Amniotic stem cell (primary cell): ENCODE measurements around the gene CBX4.

Experiments used
- DNase-seq: peaks from one replicate; lab custom pipeline; 2025; lab: John Stamatoyannopoulos, UW

CBX4 gene

DNA sequence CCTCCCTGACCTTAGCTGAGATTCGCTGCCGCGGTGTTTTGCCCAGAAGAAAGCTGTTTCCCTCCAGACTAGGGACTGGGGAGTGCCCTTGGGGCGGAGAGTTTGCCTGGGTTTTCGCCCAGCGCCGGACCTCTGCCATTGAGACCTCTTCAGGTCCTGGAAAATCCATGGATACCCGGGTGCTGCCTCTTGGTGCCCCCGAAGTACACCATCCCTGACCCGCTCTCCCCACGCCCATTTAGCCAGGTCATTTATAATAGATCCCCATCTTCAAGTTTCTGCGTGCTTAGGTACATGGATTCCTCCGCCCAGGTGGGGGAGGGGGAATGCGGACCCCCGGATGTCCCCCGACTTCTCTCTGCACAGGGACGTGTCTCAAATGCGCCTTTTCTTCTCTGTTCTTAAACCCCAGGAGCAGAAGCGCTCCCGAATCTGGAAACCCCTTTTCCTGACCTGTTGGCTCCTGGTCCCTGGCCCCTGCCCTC lies 27.3 kb downstream of the CBX4 start:
- DNase-seq, result no peak

DNA sequence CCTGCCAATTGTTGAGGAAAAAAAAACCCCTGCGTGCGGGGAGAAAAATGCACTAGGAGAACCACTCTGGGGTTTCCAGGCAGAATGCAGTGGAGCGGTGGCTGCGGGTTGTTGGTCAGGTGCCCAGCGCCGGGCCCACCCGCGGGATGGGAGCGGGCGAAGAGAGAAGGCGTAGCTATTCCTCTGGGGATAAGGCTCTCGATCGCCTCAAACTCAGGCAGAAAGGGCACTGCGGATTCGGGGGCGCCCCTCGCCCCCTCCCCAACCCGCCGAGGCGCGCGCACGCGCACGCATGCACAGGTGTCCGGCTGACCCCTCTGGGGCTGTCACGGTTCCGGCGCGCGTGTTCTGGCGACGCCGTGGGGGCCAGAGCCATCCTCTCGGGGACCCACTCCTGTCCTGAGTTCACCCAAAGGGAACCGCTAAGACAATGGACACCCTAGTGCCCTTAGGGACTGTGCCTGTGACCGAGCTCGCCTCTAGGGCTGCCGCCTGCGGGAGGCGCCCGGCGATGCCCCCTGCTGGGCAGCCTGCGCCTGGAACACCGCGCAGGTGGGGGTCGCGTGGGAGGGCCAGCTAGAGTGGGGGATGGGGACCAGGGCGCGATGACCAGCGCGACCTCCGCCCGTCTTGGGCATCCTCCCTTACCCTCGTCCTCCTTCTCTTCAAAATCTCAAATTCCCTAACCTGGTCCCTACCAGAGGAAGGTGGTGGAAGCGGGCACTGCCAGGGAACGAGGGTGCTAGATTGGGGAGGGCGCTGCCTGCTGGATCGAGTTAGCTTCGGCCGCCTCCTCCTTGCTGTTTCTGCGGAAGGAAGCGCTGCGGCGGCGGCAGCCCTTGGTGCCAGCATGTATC lies 28.0 kb downstream of the CBX4 start:
- DNase-seq, result no peak

DNA sequence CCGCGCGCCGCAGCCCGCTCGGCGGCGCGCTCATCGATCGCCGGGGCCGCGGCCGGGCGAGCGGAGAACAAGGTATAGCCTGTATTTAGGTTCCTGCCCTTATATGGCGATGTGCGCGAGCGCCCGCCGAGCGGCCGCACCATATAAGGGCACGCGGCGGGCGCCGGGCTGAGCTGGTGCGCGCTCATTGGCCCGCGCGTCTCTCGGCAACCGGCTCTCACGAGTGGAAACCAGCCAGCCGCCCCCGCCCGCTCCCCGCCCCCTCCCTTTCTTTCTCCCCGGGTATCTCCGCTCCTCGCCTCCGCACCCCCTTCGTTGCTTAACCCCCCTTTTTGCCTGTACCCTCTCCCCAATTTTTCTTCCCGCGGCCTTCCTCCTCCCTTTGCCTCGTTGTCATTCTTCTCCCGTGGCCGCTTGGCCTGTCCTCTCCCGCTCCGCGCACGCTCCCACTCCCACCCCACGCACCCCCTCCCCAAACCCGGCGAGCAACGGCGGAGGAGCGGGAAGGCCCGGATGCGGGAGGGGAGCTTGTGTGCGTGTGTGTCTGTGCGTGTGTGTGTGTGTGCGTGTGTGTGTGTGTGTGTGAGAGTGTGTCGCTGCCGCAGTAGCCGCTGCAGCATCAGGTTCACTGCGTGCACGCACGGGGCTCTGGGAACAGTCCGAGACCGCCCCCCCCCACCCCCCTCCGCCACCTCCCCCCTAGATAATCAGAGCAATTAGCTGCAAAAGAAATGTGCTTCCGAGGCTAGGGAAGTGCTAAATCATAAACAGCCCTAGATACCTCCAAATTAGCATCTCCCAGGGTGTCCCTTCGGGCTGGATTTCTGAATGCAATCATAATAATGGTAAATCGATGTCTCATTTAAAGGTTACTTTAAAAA lies 28.9 kb downstream of the CBX4 start:
- peak; percentile 20 for DNase-seq

DNA sequence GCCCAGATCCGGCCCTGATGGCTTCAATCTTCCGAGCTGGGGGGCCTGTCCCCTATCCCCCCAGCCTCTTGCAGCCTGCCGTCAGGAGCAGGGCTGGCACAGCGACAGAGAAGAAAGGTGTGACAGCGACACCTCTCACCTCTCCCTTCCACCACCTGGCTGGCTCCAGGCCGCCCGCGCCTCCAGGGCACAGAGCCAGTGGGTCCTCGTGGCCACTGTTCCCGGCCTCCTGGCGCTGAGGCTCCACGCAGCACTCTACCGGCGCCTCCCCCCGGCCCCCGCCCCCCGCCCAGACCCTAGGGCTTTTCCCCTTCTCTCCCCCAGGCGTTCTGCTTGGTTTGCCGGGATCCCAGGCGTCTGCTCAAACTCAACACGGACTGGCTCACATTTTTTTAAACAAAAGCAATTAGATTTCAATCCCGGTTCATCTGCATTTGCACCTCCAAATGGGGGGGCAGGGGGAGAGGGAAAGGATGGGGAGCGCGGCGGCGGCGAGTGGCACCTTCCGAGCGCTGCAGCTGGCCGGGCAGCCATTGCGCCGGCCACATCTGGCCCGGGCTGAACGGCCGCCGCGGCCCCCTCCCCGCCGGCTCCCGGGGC lies 29.6 kb downstream of the CBX4 start:
- no peak for DNase-seq

DNA sequence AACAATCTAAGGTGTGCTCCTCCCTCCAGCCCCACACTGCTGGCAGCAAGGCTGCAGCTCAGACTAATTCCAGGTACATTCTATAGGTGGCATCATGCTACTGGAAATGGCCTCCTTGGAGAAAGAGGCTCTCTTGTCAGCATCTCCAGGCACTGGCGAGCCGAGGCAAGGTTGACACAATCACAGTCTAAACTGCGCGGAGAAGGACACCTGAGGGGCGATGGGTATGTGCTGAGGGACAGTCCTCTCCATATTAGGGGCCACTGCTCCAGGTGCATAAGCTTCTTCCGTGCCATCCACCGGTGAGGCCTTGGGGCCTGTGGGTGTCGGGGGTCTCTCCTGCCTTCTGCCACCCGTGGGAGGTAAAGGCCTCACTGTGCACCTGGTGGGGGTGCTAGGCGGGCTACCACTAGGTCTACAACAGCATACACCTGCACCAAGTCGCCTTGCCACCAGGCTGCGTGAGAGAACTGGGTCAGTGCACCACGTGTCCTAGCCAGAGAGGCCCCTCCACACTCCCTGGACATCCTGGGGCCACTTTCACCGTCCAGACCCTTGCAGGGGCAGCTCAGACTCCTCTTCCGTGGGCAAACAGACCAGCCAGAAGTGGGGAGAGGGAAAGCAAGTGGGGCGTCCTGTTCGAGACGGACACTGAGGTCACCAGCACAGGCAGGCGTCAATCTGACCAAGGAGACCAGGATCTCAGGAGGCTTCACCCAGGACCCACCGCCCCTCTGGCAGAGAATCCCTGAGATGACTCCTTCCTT lies 30.3 kb downstream of the CBX4 start:
- DNase-seq, result no peak

DNA sequence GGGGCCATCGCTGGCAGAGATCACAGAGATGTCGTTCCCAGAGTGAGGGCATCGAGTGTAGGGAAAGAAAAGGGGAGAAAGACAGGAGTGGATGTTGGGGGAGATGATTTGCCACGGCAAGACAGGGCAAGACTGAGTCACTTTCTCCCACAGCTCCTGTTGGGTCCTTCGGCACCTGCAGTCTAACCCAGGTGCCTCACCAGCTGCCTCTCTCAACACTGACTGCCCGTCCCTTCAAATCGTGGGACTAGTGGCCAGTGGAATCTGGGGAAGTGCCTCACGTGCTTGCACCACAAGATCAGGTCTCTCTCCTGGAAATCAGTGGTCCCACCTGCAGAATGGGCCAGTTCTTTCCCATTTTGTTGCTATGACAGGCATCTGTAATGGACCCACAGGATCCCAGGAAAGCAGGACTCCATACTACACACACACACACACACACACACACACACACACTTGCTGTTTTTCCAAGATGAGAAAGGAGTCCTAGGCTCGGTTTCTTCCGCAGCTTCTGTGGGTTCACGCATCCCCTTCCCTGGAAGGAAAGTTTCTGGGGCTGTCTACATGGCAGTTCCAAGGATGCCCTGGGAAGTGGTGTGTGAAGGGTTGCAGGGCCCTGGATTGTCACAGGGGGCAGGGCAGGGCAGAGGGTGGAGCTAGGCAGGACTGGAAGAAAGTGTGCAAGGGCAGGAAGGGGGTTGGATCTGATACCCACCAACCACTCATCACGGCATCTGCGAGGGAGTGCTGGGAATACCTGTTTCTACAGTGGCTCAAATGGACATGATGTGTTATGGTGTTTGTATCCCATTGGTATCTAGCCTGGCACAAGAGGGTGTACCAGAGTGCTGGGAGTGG lies 32.1 kb downstream of the CBX4 start:
- no peak for DNase-seq

DNA sequence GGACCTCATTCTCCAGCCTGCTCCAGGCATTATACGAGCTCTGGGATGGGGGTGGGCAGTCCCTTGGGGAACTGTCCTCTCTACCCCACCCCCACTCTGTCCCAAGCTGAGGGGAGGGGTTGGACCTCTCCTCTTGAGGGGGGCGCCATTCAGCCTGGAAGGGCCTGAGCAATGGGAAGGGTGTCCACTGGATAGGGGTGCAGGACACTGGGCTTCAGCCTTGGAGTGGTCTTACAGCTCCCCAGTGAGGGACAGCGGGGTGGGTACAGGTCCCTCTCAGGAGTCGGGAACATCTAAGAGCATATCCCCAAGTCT lies 32.8 kb downstream of the CBX4 start:
- no peak for DNase-seq

DNA sequence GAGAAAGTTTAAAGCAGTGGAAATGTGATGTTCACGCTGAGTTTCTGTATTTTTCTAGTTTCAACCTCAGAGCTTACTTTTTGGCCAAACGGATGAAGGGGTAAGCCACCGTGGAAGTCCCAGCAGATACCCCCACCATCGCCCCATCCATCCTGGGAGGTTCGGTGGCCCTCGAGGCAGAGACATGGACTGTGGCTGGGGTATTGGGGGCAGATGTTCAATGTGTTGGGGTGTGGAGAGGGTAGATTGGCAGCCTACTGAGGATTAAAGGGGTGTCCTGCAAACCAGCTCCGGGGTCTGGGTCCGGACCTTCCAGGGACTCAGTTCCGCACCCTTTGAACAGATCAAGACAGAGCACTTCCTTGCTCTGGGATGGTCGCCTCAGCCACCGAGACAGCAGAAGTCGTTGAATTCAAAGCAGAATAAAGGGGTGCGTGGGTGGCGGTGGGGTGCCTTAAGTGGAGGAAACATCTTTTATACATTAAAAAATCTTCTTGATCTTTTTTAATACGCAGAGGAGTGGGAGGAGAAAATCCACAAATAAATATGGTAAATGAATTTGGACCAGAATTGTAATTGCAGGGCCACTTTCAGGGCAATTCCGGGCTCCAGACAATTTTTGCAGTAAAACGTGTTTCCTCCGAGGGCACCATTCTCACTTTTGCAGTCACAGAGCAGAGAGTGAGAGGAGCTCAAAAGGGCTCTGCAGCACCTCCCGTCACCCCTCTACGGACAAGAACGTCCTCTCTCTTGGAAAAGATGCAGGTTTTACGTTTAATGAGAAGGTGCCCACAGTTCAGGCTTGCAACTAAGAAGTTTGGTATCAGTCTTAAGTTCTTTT lies 34.2 kb downstream of the CBX4 start:
- DNase-seq, result no peak

DNA sequence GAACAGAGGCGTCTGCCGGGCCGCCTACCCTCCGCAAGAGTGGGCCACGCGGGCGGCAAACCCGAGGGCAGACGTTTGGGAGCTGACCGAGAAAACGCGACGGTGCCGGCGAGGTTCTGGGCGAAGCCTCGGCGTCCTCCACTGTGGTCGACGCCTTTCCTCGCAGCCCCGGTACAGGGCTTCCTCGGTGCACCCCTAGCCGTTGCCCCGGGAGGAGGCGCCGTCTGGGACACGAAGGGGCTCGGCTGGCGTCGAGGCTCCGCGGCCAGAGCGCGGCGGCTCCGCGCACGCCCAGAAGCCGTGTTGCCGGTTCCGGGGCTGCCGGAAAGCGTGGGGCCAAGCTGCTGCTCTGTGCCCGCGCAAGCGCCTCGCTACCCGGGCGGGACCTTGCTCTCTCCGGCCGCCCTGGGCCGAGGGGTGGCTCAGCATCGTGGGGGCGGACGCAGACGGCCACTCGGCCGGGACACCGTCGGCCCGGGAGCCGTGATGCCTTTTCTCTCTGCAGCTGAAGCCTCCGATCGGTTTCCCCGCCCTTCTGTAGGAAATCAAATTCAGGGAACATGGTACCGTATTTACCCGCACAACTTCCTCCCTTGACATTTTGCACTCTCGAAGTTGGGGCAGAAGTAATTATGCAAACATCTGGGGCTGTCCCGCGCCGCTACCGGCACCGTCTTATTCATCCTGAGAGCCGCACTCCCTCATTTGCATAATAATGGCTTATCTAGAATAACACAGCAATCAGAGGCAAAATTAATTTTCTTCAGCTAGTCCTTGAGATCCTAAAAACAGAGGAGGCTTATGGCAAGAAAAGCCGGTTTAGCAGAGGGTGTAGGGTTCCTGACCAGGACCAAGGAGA lies 35.0 kb downstream of the CBX4 start:
- DNase-seq, result no peak

DNA sequence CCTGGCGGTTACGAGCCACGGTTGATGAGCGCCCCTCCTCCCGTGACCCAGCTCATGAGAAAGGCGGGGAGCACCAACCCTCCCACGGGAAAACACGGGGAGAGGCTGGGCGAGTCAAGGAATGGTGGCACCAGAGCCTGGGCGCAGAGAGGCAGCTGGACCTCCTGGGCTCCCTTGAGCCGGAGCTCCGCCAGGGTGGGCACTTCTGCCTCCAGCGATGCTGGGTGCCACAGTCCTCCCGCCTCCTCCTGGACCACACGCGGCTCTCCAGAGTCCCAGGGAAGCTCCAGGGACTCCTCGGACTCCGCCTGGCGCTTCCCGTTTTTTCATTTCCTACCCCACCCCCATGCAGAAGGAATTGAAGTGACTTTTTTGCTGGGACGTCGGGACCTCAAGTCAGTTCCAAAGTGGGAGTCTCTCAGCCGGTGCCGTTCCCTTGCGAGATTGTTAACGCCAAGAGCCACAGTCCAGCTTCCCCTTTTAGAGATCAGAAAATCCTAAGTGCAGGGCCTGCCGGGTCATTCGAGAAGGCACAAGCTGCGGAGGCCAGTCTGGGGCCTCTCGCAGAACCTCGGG lies 35.7 kb downstream of the CBX4 start:
- DNase-seq, result no peak

DNA sequence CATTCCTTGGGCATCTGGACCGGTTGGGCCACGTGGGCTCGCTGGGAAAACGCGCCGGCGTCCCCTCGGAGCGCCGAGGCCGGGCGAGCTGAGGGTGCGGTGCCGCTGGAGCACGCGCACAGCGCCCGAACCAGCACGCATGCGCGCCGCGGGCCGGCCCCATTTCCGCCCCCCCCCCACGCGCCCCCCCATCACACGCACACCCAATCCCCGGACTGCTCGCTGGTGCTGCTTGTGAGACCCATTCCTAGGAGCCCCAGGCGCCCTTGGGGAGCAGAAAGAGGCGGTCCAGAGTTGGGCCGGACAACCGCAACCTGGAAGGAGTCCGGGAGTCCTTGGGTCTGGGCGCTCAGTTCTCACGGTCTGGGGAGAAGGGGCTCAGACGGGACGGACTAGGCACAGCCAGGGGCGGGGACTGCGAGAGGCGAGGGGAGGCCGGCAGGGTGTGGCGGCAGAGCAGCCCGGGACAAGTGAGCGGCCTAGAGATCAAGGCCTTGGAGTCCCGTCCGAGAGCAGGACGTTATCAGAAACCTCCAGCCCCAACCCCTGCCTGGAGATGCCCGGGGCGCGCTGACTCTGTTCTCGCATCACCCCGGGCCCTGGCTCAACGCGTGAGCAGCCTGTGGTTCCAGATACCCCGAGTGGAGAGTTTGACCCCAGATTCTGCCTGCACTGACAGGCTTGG lies 36.4 kb downstream of the CBX4 start:
- DNase-seq, result no peak

DNA sequence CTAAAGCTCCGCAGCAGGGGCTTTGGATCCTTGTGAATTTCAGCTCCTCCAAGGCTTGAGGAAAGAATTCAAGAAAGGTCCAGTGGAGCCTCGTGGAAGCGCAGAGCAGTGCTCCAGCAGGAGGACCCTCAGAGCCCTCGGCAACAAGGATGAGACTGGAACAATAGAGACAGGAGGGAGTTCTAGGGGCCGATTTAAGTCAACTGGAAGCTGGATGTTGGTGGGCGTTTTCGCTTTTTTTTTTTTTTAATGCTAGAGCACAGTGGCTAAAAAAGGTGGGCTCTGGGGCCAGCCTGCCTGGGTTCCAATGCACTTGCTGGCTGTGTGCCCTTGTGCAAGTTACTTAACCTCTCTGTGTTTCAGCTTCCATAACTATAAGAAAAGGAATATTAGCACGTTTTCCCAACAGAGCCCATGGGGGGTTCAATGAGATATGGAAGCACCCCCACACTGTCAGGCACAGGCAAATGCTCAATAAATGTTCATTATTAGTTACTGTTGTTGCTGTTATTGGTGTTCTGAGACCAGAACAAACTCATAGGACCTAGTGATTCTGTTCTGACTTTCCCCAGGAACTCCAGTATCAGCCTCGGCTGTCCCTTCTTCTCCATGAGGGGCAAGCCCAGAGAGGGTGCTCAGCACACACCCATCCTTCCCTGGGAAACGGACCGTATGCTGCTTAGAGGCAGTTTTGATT lies 37.1 kb downstream of the CBX4 start:
- DNase-seq, result no peak

DNA sequence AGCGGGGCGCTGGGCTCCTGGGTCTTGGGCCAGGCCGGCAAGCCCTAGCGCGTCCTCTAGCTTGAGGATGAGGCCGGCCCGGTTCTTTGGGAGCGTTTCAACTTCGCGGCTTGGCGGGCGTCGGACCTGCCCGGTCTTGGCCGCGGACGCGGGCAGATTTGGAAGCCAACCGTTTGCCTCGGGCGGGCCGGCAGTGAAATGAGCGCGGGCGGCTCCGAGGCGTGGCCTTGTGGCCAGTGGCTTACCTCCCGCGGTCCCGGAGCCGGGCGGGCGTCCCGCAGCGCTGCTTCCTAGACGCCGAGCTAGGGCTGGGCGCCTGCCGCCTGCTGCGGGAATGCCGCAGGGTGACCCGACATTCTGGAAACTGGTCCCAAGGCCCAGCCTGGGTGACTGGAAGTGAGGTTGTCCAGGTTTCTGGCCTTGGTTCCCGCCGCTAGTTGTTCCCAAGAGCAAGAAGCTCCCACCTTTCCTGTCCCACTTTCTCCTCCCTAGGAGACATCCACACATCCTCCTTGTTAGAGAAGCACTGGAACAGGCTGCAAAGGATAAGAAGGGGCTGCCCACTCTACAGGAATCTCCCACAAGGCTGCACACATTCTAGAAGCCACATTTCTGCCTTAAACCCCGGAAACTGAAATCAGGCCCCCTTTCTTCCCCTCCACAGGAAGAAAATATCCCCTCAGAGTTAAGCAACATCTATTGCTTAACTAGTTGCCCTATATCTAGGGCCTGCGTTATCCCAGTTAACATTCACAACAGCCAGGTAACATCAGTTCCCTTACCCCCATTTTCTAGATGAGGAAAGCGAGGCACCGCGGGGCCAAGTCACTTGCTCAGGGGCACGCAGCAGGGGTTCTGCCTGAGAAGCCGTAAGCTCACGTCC lies 37.8 kb downstream of the CBX4 start:
- DNase-seq, result no peak

DNA sequence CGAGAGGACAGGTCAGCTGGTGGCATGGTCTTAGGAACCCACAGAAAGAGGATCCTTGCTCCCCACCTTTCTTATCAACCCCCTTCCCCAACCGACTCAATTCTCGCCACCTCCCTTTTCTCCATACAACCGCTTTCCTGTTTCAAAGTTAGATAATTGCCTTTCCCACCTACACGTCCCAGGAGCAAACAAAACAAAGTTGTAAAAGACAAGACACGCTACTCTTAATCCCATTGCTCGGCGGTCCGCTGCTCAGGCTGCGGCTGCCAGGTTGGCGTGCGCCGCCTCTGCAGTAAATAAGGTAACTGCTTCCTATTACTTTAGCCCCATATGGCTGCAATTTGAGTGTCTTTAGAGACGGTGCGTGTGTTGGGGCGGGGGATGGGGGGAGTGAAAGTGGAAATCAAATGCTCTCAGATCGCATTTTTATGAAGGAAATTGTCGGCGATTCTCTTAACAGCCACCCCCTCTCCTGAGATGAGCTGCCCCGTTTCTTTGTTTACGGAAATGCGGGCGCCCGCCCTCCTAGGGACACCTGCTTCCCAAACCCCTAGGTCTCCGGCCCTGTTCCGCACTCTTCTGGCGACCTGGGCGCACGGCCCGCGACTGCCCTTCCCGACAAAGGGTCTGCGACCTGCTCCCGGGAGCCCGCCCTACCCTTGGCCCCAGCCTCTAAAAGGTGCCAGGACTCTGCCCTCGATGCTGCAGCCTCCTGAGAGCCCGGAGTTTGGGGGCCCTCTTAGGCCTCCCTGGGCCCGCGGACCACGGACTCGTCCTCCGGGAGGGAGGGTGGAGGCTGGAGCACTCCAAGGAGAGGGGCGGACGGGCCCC lies 38.7 kb downstream of the CBX4 start:
- no peak for DNase-seq

DNA sequence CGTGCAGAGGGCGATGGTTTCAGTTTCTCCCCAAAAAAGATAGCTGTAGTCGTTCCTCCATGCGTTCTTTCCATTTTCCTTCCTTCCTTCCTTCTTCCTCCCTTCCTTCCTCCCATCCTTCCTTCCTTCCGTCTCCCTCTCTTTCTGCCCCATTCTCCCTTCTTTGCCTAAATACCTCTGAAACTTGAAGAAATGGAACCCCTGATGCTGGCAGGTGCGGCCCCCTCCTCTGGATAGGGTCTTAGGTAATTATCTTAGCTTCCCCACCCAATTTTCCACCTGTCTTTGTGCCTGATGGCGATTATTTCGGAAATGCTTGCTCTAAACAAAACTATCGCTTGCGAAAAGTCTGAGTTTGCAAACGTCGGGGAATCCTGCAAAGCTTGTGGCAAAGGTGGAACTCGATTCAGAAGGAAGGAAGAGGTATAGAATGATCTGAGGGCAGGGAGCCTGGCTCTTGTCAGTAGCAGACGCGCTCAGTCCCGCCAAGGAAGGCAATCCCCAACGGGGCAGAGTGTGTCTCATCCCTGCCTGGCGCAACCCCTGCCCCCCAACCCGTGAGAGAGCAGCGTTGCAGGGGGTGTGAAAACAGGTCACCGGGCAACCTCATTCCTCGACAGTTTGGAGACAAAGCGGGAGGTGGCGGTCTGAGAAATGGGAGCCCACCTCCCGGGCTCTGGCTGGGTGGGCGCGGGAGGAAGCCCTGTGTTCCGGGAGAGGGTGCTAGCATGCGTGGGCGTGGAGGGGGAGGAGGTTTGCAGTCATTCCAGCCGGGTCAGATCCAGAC lies 39.5 kb downstream of the CBX4 start:
- no peak for DNase-seq
